Stomach smooth muscle (tissue), 2 donors: ENCODE results near the gene KLHDC4.

Experiments used
- H3K27ac ChIP-seq: one replicate; pipeline ENCODE4 v1.7.0; 2013; ENCODE audit warnings: mild to moderate bottlenecking, low read length, inconsistent platforms
- H3K27me3 ChIP-seq, 2 donors: one replicate each; pipeline ENCODE4 v1.7.0; 2013; ENCODE audit warnings: low read length in 2 of 2; ENCODE audit not compliant: insufficient read depth in 2 of 2, control insufficient read depth in 1 of 2
- H3K36me3 ChIP-seq, 2 donors: one replicate each; pipeline ENCODE4 v1.7.0; 2013; ENCODE audit warnings: low read length in 2 of 2; ENCODE audit not compliant: control insufficient read depth in 2 of 2, insufficient read depth in 2 of 2
- H3K4me1 ChIP-seq: one replicate; pipeline ENCODE4 v1.7.0; 2013; ENCODE audit warnings: low read length; ENCODE audit not compliant: control insufficient read depth, insufficient read depth
- H3K4me3 ChIP-seq, 2 donors: one replicate each; pipeline ENCODE4 v1.7.0; 2013; ENCODE audit warnings: low read length in 2 of 2
- H3K9ac ChIP-seq, 2 donors: one replicate each; pipeline ENCODE4 v1.7.0; 2013; ENCODE audit warnings: low read length in 2 of 2, mild to moderate bottlenecking in 1 of 2
- H3K9me3 ChIP-seq, 2 donors: one replicate each; pipeline ENCODE4 v1.7.0; 2013; ENCODE audit warnings: low read length in 2 of 2; ENCODE audit not compliant: control insufficient read depth in 2 of 2
- donor health status: healthy.
- donor health status: Pancreatic carcinoma.

The KLHDC4 gene

DNA sequence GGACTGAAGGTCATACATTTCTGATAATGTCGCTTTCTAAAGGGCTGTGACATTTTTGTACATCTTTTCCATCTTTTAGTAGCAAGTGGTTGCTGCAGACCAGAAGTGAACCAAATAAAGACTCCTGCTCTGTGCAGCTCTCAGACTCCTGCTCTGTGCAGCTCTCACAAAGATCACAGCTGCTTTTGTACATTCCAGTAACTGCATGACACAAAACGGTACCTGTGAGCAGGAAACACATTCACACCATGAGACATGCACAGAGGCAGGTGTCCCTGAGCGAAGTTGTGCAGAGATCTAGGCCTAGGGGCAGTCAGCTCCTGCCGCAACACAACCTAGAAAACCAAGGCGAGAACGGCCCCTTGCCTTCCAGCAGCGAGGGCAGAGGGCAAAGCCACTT is 67.5 kb downstream of the KLHDC4 start:
- Histone ChIP-seq H3K27ac (no peak overlapping the region), H3K36me3 (peaks cover 0 to 4% of the 10 kb centered on the region in 2 donors), H3K4me1 (peaks cover 2% of the 10 kb centered on the region)

GRCh38 chr16:87697792-87698191 is 68.0 kb downstream of the KLHDC4 start:
- Histone ChIP-seq H3K4me3 (no peak overlapping the region), H3K27ac (no peak overlapping the region), H3K36me3 (peaks cover 0 to 4% of the 10 kb centered on the region in 2 donors), H3K27me3 (no peaks in the 10 kb centered on the region), H3K9ac (no peak overlapping the region), H3K4me1 (peaks cover 2% of the 10 kb centered on the region), H3K9me3 (no peaks in the 10 kb centered on the region)

More for the DNA sequence above, 67.5 kb downstream of the KLHDC4 start:
- H3K4me3 ChIP-seq = no peak overlapping the region
- no peaks in the 10 kb centered on the region for H3K27me3 ChIP-seq
- no peaks in the 10 kb centered on the region for H3K9me3 ChIP-seq
- H3K9ac ChIP-seq = no peak overlapping the region

GRCh38 chr16:87697256-87697655 is 68.5 kb downstream of the KLHDC4 start:
- H3K27me3 ChIP-seq = no peaks in the 10 kb centered on the region
- H3K36me3 ChIP-seq = peaks cover 0 to 2% of the 10 kb centered on the region in 2 donors
- peaks cover 2% of the 10 kb centered on the region for H3K4me1 ChIP-seq
- no peak overlapping the region for H3K4me3 ChIP-seq
- H3K9me3 ChIP-seq = no peaks in the 10 kb centered on the region
- H3K27ac ChIP-seq = no peak overlapping the region
- H3K9ac ChIP-seq = no peak overlapping the region

- H3K4me3 ChIP-seq = no peak overlapping the region
- H3K36me3 ChIP-seq = peaks cover 0 to 2% of the 10 kb centered on the region in 2 donors
- no peaks in the 10 kb centered on the region for H3K27me3 ChIP-seq
- H3K9ac ChIP-seq = no peak overlapping the region
- H3K27ac ChIP-seq = no peak overlapping the region
- no peaks in the 10 kb centered on the region for H3K9me3 ChIP-seq
- H3K4me1 ChIP-seq = peaks cover 4% of the 10 kb centered on the region
Observed at GRCh38 chr16:87696726-87697125, 69.1 kb downstream of the KLHDC4 start.

DNA sequence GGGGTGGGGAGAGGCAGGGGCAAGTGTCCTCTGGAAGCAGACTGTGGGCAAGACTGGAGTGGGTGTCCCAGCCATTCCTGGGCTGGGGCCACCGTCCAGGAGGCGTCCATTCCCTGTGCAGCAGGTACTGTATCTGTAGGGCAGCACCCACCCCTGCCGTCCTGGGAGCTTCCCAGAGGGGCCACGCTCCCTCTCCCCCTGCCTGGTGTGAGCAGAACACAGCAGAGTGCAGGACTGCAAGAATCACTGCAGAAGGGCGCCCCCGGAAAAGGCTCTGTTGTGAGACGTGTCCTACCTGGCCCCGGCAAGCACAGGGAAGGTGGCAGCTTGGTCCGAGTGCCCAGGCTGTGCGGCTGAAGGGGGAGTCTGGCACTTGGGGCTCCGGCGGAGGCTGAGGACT is 70.3 kb downstream of the KLHDC4 start:
- no peak overlapping the region for H3K27ac ChIP-seq
- peaks cover 0 to 10% of the 10 kb centered on the region in 2 donors for H3K27me3 ChIP-seq
- H3K36me3 ChIP-seq = peaks cover 0 to 2% of the 10 kb centered on the region in 2 donors
- H3K4me3 ChIP-seq = no peak overlapping the region
- no peak overlapping the region for H3K9ac ChIP-seq
- H3K9me3 ChIP-seq = no peaks in the 10 kb centered on the region
- peaks cover 11% of the 10 kb centered on the region for H3K4me1 ChIP-seq

- Histone ChIP-seq H3K27ac (no peak overlapping the region), H3K9me3 (no peaks in the 10 kb centered on the region), H3K36me3 (peaks cover 0 to 2% of the 10 kb centered on the region in 2 donors), H3K27me3 (peaks cover 2 to 13% of the 10 kb centered on the region in 2 donors), H3K9ac (no peak overlapping the region), H3K4me1 (peaks cover 11% of the 10 kb centered on the region), H3K4me3 (no peak overlapping the region)
Observed at GRCh38 chr16:87694441-87695125, 71.2 kb downstream of the KLHDC4 start.

- H3K4me1 ChIP-seq = peaks cover 11% of the 10 kb centered on the region
- no peaks in the 10 kb centered on the region for H3K9me3 ChIP-seq
- peaks cover 0 to 2% of the 10 kb centered on the region in 2 donors for H3K36me3 ChIP-seq
- H3K27ac ChIP-seq = no peak overlapping the region
- H3K4me3 ChIP-seq = no peak overlapping the region
- H3K9ac ChIP-seq = no peak overlapping the region
- H3K27me3 ChIP-seq = peaks cover 2 to 15% of the 10 kb centered on the region in 2 donors
Observed at GRCh38 chr16:87693827-87694226, 72.0 kb downstream of the KLHDC4 start.

DNA sequence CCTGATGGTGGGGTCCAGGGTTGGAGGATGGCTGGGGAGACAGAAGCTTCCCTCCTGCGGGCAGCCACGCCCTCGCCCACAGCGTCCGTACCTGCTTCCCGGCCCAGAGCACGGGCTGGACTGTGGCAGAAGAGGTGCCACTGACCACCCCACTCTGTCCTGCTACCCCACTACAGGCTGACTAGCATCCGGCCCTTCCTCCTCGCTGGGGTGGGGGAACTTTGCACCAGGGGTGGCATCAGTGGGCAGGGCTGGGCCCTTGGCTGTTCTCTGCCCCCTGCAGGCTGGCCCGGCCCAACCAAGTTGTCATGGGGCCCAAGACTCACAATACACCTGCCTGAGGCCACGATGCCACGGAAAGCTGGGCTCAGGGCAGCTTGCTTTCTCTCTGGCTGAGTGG is 73.0 kb downstream of the KLHDC4 start:
- peaks cover 7 to 19% of the 10 kb centered on the region in 2 donors for H3K27me3 ChIP-seq
- H3K9me3 ChIP-seq = no peaks in the 10 kb centered on the region
- H3K9ac ChIP-seq = no peak overlapping the region
- peaks cover 0 to 2% of the 10 kb centered on the region in 2 donors for H3K36me3 ChIP-seq
- H3K4me1 ChIP-seq = peaks cover 11% of the 10 kb centered on the region
- H3K27ac ChIP-seq = no peak overlapping the region
- H3K4me3 ChIP-seq = no peak overlapping the region

- Histone ChIP-seq H3K27me3 (peaks cover 7 to 19% of the 10 kb centered on the region in 2 donors), H3K9ac (no peak overlapping the region), H3K4me3 (no peak overlapping the region), H3K4me1 (peaks cover 11% of the 10 kb centered on the region), H3K9me3 (no peaks in the 10 kb centered on the region), H3K36me3 (peaks cover 0 to 2% of the 10 kb centered on the region in 2 donors), H3K27ac (no peak overlapping the region)
Observed at GRCh38 chr16:87692176-87692575, 73.6 kb downstream of the KLHDC4 start.

DNA sequence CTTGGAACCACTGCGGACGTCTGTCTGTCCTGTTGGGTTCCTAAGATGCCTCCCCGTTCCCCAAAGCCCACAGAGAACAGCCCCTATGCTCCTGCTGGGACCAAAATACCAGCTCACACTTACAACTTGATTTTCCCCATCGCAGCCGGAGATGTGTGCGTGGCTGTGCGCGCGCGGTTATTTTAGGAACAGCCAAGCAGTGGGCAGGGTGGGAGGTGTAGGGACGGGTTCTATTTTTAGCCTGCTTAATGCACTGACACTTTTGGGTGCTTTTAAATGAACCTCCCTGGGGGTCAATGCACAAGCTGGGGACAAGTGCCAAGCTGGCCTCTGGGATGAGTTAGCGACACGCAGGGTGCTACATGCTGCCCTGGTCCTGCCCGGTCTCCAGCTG is 74.1 kb downstream of the KLHDC4 start:
- no peak overlapping the region for H3K27ac ChIP-seq
- no peak overlapping the region for H3K9ac ChIP-seq
- no peak overlapping the region for H3K4me3 ChIP-seq
- no peaks in the 10 kb centered on the region for H3K9me3 ChIP-seq
- H3K36me3 ChIP-seq = peaks cover 0 to 2% of the 10 kb centered on the region in 2 donors
- H3K4me1 ChIP-seq = peaks cover 11% of the 10 kb centered on the region
- peaks cover 7 to 19% of the 10 kb centered on the region in 2 donors for H3K27me3 ChIP-seq

DNA sequence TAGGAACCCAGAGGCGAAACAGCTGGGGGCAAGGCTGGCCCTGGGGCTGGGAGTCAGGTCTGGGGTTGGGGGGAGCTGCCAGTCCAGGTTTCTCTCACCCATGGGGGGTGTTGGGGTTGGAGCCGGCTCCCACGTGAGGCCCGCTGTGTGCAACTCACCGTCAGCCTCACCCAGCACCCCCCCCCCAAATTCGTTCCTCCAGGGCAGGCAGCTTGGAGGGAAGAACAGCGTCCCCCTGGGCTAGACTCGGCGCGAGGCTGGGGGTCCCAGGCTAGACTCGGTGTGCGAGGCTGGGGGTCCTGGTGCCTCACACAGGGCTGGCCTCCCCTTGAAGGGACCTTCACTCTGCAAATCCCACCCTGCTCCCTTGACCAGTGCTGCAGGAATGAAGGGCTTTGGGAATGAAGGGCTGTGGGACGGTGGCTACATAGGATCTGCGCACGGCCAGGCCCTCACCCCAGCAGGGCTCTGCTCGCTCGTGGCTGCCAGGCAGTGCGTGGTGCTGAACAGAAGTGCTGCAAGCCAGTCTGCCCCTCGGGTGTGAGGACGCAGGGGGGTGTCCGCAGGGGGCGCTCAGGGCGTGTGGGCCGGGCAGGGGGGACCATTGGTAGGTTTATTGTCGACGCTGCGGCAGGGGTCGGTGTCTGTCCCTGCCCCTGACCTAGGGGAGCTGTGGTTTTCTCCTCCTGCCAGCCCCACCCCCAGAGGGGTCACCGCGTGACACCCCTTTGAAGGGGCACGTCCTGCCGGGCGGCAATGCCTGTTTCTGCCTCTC is 74.7 kb downstream of the KLHDC4 start:
- Histone ChIP-seq H3K9ac (no peak overlapping the region), H3K9me3 (no peaks in the 10 kb centered on the region), H3K27me3 (peaks cover 7 to 19% of the 10 kb centered on the region in 2 donors), H3K36me3 (peaks cover 0 to 2% of the 10 kb centered on the region in 2 donors), H3K4me1 (peaks cover 11% of the 10 kb centered on the region), H3K4me3 (no peak overlapping the region), H3K27ac (no peak overlapping the region)
